NCI-H510A treated with DMSO at 0.1 percent for 48 hours (cell line): ENCODE data around the gene NLRX1.
"Not testable (repeated sequence)": the region's sequence is repeated elsewhere in the genome, so short reads cannot be mapped to it uniquely, and the experiment has no call there.

ENCODE experiments used
- DNase-seq: peaks from one replicate; lab custom pipeline; 2025; lab: John Stamatoyannopoulos, UW

The NLRX1 gene

GRCh38 chr11:119155733-119156492 is 12.6 kb upstream of the NLRX1 start:
- peak; percentile 24 for DNase-seq

DNA sequence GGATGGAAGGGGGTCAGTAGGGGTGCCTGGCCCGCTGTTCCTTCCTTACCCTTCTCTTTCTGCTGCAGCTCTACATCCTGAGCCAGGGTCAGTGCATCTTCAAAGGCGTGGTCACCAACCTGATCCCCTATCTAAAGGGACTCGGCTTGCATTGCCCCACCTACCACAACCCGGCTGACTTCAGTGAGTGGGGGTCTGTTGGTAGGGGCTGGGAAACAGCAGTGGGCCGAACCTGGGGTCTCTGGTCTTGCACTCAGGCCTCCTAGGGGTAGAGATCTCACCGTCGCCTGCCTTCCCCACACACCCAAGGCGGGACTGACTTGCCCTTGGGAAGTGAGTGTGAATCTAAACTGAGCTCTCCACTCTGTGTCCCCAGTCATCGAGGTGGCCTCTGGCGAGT is 12.0 kb upstream of the NLRX1 start:
- DNase-seq = no peak

GRCh38 chr11:119157063-119157462 is 11.5 kb upstream of the NLRX1 start:
- no peak for DNase-seq

DNA sequence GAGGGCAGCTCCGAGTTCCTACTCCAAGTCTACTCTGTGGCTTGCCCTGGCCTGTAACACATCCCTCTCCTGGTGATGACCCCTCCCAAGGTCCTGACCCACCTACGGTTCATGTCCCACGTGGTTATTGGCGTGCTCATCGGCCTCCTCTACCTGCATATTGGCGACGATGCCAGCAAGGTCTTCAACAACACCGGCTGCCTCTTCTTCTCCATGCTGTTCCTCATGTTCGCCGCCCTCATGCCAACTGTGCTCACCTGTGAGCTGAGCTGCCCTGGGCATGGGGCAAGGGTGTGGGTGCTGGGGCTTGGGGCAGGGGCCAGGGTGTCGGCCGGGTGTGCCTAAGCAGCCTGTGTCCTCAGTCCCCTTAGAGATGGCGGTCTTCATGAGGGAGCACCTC is 10.1 kb upstream of the NLRX1 start:
- DNase-seq = no peak

- DNase-seq = no peak
Observed at GRCh38 chr11:119160151-119160550, 8.4 kb upstream of the NLRX1 start.

DNA sequence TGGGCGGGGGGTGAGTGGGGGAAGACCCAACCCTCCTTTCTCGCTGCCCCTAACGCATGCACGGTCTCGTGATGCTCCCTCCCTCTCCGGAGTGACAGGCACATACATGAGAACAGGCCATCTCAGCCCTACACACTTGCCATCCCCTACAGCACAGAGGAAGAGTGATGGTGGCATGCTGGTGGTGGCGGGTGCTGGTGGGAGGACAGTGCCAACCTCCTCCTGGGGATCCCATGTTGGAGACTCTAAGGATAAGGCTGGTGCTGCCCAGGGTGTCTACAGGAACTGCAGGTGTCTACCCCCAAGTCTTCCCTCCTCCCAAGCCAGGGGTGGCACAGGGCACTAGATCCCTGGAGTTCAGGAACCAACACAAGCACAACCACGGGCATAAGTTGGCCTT is 6.7 kb upstream of the NLRX1 start:
- no peak for DNase-seq

DNA sequence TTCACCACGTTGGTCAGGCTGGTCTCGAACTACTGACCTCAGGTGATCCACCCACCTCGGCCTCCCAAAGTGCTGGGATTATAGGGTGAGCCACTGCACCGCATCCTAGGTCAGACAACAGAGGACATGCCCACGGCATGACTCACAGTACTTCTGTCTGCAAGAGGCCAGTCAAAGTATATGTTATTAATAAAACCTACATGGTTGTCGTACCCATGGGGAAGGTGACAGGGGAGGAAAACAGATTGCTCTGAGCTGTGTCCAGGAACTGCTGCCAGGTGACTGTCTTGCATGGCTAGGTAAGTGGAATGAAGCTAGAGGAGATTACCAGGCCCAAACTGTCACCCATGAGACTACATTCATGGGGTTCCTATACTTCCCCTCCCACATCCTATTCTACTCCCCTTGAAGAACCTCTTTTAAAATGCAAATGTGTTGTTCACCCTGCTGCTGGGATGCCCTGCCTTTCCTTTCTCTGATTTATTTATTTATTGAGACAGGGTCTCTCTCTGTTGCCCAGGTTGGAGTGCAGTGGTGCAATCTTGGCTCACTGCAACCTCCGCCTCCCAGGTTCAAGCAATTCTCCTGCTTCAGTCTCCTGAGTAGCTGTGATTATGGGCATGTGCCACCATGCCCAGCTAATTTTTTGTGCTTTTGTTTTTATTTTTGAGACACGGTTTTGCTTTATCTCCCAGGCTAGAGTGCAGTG is 2.0 kb upstream of the NLRX1 start:
- no peak for DNase-seq

DNA sequence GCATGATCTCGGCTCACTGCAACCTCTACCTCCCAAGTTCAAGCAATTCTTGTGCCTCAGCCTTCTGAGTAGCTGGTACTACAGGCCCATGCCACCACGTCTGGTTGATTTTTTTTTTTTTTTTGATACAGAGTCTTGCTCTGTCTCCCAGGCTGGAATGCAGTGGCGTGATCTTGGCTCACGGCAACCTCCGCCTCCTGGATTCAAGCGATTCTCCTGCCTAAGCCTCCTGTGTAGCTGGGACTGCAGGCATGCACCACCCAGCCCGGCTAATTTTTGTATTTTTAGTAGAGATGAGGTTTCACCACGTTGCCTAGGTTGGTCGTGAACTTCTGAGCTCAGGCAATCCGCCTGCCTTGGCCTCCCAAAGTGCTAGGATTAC is 1.5 kb upstream of the NLRX1 start:
- not testable (repeated sequence) for DNase-seq

DNA sequence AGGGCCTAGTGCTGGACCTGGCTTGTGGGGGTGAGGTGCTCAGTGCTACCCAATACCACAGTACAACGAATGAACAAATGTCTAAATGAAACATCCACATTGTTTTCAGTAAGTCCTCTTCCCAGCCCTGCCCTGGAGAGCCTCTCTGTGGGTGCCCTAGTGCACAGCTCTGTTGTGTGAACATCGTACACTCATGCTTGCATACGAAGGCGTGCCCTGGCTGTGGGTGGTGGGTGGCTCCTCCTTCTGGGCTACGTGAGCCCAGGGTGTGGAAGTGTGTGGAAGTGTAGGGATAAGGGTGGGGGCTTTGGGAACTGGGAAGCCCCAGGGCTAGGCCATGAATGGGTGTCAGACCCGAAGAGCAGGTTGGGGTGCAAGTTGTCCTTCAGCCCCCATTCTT is 592 bp upstream of the NLRX1 start:
- DNase-seq = no peak

DNA sequence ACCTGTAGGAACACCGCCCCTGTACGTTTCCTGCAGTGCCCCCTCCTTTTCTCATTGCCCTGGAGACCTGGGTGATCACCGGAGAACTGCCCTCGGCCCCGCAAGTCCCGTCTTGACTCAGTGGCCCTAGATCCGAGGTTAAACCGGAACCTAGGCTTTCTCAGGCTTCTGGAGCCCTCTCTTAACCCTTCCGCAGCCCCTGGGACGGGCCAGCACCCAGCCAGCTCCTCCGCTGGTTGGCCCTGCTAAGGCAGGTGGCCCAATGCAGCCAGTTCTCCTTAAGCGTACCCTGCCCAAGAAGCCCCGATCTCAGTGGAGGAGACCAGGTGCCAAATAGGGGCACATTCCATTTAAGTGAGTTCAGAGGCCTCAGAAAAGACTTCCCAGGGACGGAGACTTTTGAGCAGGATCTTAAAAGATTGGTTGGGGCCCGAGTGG is 776 bp downstream of the NLRX1 start:
- DNase-seq = no peak

DNA sequence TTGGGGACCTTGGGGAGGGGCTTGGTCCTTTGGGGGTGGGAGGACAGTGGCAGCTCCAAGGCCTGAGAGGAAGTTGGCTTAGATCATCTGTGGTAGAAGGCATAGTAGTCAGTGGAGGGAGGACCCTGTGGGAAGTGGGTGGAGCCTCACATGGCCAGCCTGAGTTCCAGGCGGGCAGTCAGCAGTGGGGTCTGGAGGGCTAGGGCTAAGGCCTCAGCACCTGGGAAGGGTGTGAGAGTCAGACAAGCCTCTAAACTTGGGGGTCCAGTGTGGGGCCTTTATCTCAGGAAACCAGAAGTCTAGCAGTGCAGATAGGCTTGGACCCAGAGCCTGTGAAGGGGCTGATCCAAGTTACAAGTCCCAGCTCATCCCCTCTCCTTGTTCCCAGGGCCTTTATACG is 4.0 kb downstream of the NLRX1 start:
- no peak for DNase-seq

DNA sequence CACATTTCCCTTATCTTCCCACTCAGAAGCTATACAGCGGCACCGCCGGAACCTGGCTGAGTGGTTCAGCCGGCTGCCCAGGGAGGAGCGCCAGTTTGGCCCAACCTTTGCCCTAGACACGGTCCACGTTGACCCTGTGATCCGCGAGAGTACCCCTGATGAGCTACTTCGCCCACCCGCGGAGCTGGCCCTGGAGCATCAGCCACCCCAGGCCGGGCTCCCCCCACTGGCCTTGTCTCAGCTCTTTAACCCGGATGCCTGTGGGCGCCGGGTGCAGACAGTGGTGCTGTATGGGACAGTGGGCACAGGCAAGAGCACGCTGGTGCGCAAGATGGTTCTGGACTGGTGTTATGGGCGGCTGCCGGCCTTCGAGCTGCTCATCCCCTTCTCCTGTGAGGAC is 4.9 kb downstream of the NLRX1 start:
- no peak for DNase-seq

DNA sequence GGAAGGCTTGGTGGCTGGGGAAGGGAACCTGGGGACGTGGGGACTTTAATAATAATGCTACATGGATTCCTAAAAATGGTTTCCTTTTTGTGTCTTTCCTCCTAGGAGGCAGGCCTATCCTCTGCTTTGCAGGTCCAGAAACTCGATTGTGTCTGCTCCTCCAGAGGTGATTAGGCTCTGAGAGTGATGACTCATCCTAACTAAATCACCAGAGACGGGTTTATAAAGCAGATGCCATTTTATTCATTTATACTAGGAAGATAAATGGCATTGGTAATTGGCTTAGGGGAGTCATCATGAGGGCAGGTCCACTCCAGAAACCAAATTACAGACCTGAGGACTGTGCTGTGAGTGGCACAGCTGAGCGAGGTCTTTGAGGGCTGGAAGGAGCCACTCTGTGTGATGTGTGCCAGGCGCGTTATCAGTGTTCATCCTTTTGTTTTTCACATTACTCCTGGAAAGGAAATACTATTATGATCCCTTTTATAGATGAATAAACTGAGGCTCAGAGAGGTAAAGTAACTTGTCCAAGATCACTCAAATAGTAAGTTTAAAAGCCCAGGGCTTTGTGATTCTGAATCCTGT is 7.1 kb downstream of the NLRX1 start:
- DNase-seq = peak; percentile 11

- DNase-seq = no peak
Observed at GRCh38 chr11:119178166-119178680, 9.7 kb downstream of the NLRX1 start.

DNA sequence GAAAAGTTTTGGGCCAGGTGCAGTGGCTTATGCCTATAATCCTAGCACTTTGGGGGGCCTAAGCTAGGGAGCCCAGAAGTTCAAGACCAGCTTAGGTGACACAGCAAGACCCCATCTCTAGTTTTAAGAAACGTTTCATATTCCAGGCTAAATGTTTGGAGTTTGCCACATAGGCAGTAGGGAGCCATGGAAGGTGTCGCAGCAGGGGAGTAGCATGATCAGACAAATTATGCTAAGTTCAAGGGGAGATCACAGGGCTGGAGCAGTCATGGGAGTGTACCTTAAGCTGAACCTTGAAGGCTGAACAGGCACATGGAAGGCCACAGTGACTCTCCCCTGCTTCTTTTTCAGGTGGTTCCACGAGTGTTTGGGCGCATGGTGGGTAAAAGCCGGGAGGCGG is 10.8 kb downstream of the NLRX1 start:
- no peak for DNase-seq

DNA sequence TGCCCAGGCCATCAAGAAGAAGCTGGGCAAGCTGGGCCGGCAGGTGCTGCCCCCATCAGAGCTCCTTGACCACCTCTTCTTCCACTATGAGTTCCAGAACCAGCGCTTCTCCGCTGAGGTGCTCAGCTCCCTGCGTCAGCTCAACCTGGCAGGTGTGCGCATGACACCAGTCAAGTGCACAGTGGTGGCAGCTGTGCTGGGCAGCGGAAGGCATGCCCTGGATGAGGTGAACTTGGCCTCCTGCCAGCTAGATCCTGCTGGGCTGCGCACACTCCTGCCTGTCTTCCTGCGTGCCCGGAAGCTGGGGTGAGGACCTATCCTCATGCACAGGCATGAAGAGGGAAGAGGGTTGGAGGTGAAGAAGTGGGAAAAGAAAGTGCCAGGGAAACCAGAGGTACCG is 11.5 kb downstream of the NLRX1 start:
- DNase-seq = peak; percentile 97

GRCh38 chr11:119180729-119181676 is 12.5 kb downstream of the NLRX1 start:
- no peak for DNase-seq

DNA sequence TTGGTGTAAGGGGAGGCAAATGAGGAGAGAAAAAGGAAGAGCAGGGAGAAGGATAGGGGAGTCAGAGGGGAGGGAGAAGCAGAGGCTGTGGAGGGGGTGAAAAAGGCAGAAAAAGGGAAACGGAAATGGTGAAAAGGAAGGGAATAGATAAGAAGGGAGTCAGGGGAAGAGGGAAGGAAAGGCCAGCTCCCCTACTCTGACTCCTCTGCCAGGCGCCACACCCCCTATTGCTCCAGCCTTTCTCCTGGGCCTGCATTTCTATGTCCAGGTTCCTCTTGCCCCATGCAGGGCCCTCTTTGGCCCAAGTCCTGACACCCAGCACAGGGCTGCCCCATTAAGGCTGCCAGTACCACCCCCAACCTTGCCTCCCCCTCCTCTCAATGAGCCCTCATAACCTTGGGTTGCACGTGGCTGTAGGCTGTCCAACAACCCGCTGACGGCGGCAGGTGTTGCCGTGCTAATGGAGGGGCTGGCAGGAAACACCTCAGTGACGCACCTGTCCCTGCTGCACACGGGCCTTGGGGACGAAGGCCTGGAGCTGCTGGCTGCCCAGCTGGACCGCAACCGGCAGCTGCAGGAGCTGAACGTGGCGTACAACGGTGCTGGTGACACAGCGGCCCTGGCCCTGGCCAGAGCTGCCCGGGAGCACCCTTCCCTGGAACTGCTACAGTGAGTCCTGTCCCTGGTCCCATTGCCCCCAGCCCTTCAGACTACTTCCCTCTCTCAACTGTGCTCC is 13.3 kb downstream of the NLRX1 start:
- peak; percentile 49 for DNase-seq

DNA sequence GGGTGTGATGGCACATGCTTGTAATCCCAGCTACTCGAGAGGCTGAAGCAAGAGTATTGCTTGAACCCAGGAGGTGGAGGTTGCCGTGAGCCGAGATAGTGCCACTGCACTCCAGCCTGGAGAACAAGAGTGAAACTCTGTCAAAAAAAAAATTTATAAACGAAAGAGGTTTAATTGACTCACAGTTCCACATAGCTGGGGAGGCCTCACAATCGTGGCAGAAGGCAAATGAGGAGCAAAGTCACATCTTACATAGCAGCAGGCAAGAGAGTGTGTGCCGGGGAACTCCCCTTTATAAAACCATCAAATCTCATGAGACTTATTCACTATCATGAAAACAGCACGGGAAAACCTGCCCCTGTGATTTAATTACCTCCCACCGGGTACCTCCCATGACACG is 15.9 kb downstream of the NLRX1 start:
- not testable (repeated sequence) for DNase-seq

DNA sequence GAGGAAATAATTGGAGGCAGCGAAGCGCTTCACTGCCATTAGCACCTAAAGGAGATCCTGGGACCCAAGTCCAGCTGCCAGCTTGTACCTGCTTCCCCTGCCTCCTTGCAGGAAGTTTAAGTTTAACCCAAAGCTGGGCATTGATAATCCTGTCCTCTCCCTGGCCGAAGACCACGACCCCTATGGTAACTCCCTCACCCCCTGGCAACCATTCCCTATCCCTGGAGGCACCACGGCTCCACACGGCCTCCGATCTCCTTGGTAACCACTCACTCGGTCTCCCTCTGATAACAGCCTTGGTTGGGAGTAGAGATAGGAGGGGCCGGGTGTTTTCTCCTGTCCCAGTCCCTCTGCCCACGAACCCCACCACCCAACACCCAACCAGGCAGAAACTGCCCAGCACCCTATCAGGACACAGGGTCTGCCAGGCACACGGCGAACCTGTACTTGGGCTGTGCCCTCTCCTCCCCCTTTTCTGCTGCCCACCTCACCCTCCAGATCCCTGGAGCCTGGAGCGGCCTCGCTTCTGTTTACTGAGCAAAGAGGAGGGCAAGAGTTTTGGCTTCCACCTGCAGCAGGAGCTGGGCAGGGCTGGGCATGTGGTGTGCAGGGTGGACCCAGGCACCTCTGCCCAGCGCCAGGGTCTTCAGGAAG is 17.6 kb downstream of the NLRX1 start:
- no peak for DNase-seq
